GM21447 (cell line): Measurements from ENCODE around the gene PGLYRP3.

Experiments used
- ATAC-seq: cut with Tn5 transposase; IDR thresholded peaks from one replicate; pipeline ENCODE4 v1.9.1; 2021; ENCODE audit not compliant: unreplicated experiment

The PGLYRP3 gene

GRCh38 chr1:153261281-153262069 is 51.3 kb downstream of the PGLYRP3 start:
- no peak for ATAC-seq

GRCh38 chr1:153260585-153261280 is 52.0 kb downstream of the PGLYRP3 start:
- ATAC-seq = no peak

- ATAC-seq = no peak
Measured at GRCh38 chr1:153259387-153259786, 53.4 kb downstream of the PGLYRP3 start, which contains the start of gene LORICRIN. LORICRIN (plus strand) TSS chr1:153259687; CDS start chr1:153260950, 1,263 bp downstream.

- no peak for ATAC-seq
Measured at GRCh38 chr1:153253693-153254092, 59.1 kb downstream of the PGLYRP3 start.

GRCh38 chr1:153253076-153253475 is 59.7 kb downstream of the PGLYRP3 start:
- ATAC-seq = no peak

DNA sequence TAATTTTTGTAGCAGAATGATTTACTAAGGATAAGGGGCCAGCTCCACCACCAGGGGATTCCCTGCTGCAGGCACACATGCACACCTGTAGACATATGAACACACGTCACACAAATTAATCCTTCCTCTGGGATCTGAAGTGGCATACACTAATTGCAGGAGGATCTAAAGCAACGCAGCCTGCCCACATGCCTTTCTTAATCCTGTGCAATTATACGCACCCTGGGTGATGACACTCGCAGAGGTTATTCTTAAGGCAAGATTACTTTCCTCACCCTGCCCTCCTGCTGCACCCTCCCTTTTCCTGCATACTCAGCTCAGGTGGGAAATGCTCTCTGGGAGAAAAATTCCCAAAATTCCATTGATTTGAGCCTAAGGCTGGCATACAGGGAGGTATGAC is 60.8 kb downstream of the PGLYRP3 start:
- no peak for ATAC-seq

DNA sequence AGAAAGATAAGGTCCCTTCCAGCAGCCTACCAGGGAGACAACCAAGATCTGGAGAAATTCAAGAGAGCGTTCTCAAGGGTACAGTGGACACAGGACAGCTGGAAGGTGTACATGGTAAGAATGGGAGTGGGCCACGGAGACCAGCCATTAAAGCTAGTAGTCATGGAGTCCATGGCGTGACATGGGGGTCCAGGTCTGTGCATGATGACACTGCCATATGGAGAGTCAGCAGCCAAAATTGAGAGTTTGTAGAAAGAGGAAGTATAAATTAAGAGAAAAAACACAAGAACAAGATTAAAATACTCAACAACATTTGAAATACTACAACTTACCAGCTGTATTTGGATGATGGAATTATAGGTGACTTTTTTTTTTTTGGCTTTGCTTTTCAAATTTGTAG is 61.2 kb downstream of the PGLYRP3 start:
- no peak for ATAC-seq

GRCh38 chr1:153251087-153251486 is 61.7 kb downstream of the PGLYRP3 start:
- ATAC-seq = no peak

GRCh38 chr1:153250166-153250565 is 62.6 kb downstream of the PGLYRP3 start:
- ATAC-seq = no peak

DNA sequence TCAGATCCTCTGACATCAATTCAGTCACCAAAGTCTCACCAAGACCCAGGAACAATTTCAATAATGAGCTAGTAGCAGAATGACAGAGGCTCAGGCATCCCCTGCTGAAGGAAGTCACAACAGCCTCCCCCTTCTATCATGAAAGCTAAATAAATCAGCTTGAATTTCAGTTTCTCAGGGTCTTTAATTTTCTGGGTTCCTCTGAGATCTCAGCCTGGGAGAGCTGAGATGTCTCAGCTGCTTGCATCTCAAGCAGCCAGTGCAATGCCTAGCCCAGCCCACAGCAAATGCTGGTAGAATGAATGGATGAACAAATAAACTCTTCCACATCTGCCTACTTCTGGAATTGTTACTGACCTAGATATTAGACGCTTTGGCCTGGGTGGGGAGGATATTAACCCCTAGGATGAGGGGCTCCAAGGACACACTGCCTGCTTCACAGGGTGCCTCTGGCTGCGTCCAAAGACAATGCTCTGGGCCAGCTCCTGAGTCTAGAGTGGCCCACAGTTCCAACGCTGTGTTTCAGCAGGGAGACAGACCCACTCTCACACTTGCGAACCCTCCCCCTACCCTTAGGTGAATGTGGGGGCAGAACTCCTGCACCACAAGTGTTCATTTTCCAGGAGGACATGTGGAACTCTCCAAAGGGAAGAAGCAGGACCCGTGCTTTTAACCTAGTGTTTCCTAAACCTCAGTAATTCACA is 64.4 kb downstream of the PGLYRP3 start:
- no peak for ATAC-seq
